Panc1 (cell line): ENCODE results near the gene CDK11A. TPM values are rescaled to one million over a fixed set of nuclear protein-coding genes. Genes with fewer than 3 reads are reported as not detected.

ENCODE experiments used
- ATAC-seq: fragments of 200-7000 bp; cut with Tn5 transposase; 2 replicates; pipeline ENCODE4 v1.9.1; 2020; ENCODE audit warnings: mild to moderate bottlenecking, moderate library complexity
- BruUV-seq: library from RNA; stranded (reverse); fragments of 400-500 nt; replicated peaks from 2 replicates; lab custom pipeline; 2021; lab: Mats Ljungman, UMichigan
- CTCF ChIA-PET: fragments of 300-600 bp; sonication (Branson Sonifier 250); formaldehyde crosslinking; loops from one replicate; lab custom pipeline; 2022; ENCODE audit warnings: antibody characterized with exemption; lab: Charles Lee
- POLR2A ChIA-PET: fragments of 300-600 bp; sonication (Branson Sonifier 250); formaldehyde crosslinking; loops from one replicate; lab custom pipeline; 2022; ENCODE audit warnings: antibody characterized with exemption; lab: Charles Lee
- DNase-seq: peaks from one replicate; pipeline ENCODE4 v3.0.0-alpha.2; 2010; ENCODE audit warnings: low read depth, low spot score
- H3K27ac ChIP-seq: 2 replicates; pipeline ENCODE4 v1.5.1; 2011; ENCODE audit warnings: mild to moderate bottlenecking, low read length, inconsistent platforms
- H3K27me3 ChIP-seq: fragments of 200-500 bp; sonication (Bioruptor generic); 2 replicates; pipeline ENCODE4 v1.6.0; 2014; ENCODE audit warnings: low read length, inconsistent platforms; ENCODE audit not compliant: control insufficient read depth, insufficient read depth
- H3K36me3 ChIP-seq: fragments of 200-500 bp; sonication (Bioruptor generic); 2 replicates; pipeline ENCODE4 v1.5.1; 2014; ENCODE audit warnings: inconsistent platforms, mild to moderate bottlenecking, low read length, moderate library complexity; ENCODE audit not compliant: control insufficient read depth, insufficient read depth
- H3K4me1 ChIP-seq: 2 replicates; pipeline ENCODE4 v1.5.1; 2011; ENCODE audit warnings: inconsistent platforms, mild to moderate bottlenecking, low read length, moderate library complexity; ENCODE audit not compliant: control insufficient read depth, insufficient read depth
- H3K4me3 ChIP-seq, 2 experiments: 2 replicates each; pipeline ENCODE4 v1.5.1; 2011 to 2012; ENCODE audit warnings: low read depth in 2 of 2, low read length in 2 of 2, mild to moderate bottlenecking in 2 of 2, inconsistent platforms in 1 of 2, moderate library complexity in 1 of 2
- H3K9me3 ChIP-seq: fragments of 200-500 bp; sonication (Bioruptor generic); 2 replicates; pipeline ENCODE4 v1.5.1; 2014; ENCODE audit warnings: low read depth, mild to moderate bottlenecking, inconsistent platforms, low read length, moderate library complexity; ENCODE audit not compliant: control insufficient read depth, insufficient read depth
- POLR2AphosphoS5 ChIP-seq: IDR thresholded peaks from 2 replicates; pipeline ENCODE4 v1.6.1; 2012; ENCODE audit warnings: mild to moderate bottlenecking, low read depth, low read length, moderate library complexity
- SIN3A ChIP-seq: IDR thresholded peaks from 2 replicates; pipeline ENCODE4 v1.6.1; 2012; ENCODE audit warnings: low read depth, mild to moderate bottlenecking, low read length, moderate library complexity, borderline replicate concordance; ENCODE audit not compliant: insufficient read depth
- TCF7L2 ChIP-seq: IDR thresholded peaks from 2 replicates; pipeline ENCODE4 v1.6.1; 2011; ENCODE audit warnings: mild to moderate bottlenecking, low read depth, low read length, inconsistent platforms
- in situ Hi-C: cut with HindIII; loops from 2 replicates; pipeline ENCODE4 v1.10.0; 2016; ENCODE audit warnings: low sequenced_read_pairs, low pct_unique_long_range_greater_than_20kb
- intact Hi-C: fragments of 100-400 bp; cut with micrococcal nuclease; formaldehyde crosslinking; loops from one replicate; pipeline ENCODE4 v1.10.0; 2022; ENCODE audit not compliant: unreplicated experiment
- total RNA-seq: library from RNA; stranded (reverse); gene quantifications from one replicate; pipeline ENCODE4 v1.2.1, GENCODE V29; 2021; ENCODE audit not compliant: unreplicated experiment
- TF ChIP-seq, protein P1 (sequence below): fragments of 450-650 bp; IDR thresholded peaks from 2 replicates; pipeline ENCODE4 v1.5.1; 2017; ENCODE audit warnings: mild to moderate bottlenecking
- TF ChIP-seq, protein P2 (sequence below), 2 experiments: IDR thresholded peaks; 2 replicates each; pipeline ENCODE4 v1.6.1; 2011 to 2012; ENCODE audit warnings: low read depth in 2 of 2, control low read depth in 1 of 2, low read length in 1 of 2, mild to moderate bottlenecking in 1 of 2, moderate library complexity in 1 of 2; ENCODE audit not compliant: insufficient read depth in 1 of 2

The CDK11A gene
- total RNA-seq, 1 experiment from 2014 or later = 83.6 TPM

DNA sequence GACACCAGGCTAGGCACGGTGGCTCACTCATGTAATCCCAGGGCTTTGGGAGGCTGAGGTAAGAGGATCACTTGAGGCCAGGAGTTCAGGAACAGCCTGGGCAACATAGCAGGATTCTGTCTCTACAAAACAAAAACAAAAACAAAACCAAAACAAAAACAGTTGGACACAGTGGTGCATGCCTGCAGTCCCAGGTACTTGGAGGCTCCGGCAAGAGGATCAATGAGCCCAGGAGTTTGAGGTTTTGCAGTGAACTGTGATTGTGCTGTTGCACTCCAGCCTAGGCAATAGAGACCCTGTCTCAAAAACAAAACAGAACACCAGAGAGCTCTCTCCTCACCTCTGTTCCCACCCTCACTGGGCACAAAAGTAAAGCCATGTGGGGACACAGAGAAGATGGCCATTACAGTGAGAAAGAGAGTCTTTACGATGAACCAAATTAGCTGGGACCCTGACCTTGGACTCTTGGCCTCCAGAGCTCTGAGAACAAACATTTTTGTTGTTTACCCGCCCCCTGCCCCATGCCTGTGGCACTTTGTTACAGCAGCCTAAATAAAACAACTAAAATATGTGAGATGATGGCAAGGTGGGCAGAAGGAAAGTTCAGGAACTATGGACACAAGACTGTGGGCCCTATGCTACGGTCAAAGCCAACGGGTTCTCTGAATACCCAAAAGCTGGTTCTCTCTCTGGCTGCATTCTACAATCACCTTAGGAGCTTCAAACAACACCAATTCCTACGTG is 44.3 kb upstream of the CDK11A start:
- TF ChIP-seq, protein P1, sequence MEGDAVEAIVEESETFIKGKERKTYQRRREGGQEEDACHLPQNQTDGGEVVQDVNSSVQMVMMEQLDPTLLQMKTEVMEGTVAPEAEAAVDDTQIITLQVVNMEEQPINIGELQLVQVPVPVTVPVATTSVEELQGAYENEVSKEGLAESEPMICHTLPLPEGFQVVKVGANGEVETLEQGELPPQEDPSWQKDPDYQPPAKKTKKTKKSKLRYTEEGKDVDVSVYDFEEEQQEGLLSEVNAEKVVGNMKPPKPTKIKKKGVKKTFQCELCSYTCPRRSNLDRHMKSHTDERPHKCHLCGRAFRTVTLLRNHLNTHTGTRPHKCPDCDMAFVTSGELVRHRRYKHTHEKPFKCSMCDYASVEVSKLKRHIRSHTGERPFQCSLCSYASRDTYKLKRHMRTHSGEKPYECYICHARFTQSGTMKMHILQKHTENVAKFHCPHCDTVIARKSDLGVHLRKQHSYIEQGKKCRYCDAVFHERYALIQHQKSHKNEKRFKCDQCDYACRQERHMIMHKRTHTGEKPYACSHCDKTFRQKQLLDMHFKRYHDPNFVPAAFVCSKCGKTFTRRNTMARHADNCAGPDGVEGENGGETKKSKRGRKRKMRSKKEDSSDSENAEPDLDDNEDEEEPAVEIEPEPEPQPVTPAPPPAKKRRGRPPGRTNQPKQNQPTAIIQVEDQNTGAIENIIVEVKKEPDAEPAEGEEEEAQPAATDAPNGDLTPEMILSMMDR = no peak
- TF ChIP-seq, protein P2, sequence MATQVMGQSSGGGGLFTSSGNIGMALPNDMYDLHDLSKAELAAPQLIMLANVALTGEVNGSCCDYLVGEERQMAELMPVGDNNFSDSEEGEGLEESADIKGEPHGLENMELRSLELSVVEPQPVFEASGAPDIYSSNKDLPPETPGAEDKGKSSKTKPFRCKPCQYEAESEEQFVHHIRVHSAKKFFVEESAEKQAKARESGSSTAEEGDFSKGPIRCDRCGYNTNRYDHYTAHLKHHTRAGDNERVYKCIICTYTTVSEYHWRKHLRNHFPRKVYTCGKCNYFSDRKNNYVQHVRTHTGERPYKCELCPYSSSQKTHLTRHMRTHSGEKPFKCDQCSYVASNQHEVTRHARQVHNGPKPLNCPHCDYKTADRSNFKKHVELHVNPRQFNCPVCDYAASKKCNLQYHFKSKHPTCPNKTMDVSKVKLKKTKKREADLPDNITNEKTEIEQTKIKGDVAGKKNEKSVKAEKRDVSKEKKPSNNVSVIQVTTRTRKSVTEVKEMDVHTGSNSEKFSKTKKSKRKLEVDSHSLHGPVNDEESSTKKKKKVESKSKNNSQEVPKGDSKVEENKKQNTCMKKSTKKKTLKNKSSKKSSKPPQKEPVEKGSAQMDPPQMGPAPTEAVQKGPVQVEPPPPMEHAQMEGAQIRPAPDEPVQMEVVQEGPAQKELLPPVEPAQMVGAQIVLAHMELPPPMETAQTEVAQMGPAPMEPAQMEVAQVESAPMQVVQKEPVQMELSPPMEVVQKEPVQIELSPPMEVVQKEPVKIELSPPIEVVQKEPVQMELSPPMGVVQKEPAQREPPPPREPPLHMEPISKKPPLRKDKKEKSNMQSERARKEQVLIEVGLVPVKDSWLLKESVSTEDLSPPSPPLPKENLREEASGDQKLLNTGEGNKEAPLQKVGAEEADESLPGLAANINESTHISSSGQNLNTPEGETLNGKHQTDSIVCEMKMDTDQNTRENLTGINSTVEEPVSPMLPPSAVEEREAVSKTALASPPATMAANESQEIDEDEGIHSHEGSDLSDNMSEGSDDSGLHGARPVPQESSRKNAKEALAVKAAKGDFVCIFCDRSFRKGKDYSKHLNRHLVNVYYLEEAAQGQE (IDR thresholded peaks at IDR 0.05; ENCODE audit: insufficient read depth in 1 of 2, low read depth in 2 of 2, low read length in 1 of 2) = no peak
- no peak for TF ChIP-seq TCF7L2
- no peak for TF ChIP-seq SIN3A
- no peak for TF ChIP-seq POLR2AphosphoS5
- intact Hi-C loops (no loop called here), in situ Hi-C loops (no loop called here)
- DNase-seq = no peak
- no peaks in the 10 kb centered on the region for H3K36me3 ChIP-seq
- H3K4me3 ChIP-seq = no peak overlapping the region
- H3K9me3 ChIP-seq = peaks cover 4% of the 10 kb centered on the region; the same call in 1 of the 2 replicates
- H3K27me3 ChIP-seq = no peaks in the 10 kb centered on the region
- BruUV-seq = no TSS peak
- no peak for ATAC-seq
- no peak overlapping the region for H3K27ac ChIP-seq
- H3K4me1 ChIP-seq = no peaks in the 10 kb centered on the region
- ChIA-PET CTCF (no interaction called here), POLR2A (no interaction called here)

DNA sequence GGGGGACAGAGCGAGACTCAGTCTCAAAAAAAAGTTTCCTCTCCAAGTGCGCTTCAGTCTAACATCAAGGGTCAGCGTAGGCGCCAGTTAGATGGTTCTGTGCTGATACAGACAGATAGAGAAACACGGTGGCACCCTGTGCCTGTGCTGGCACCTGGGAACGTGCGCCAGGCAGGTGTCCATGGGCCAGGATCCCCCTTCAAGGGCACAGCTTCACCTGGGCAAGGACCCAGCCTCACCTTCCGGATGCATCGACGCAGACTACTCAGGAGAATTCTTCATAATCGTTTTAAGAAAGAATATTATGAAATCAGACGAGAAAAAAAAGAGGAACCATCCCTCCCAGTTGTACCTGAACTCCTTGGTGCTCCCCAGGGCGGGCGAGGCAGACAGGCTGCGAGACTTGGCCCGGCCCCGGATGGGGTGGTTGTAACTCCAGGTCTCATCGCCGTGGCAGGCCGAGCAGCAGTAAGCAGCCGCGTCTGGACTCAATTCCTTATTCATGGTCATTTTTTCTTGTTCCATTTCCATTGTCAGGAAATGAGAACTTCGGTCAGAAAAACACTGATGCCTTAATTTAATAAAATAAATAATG is 40.8 kb upstream of the CDK11A start:
- no peaks in the 10 kb centered on the region for H3K4me1 ChIP-seq
- no peak overlapping the region for H3K27ac ChIP-seq
- DNase-seq (no peak), ATAC-seq (no peak)
- H3K27me3 ChIP-seq = no peaks in the 10 kb centered on the region
- ChIA-PET CTCF (no interaction called here), POLR2A (no interaction called here)
- intact Hi-C loops = no loop called here
- no peaks in the 10 kb centered on the region for H3K9me3 ChIP-seq
- no peak overlapping the region for H3K4me3 ChIP-seq
- peaks cover 4% of the 10 kb centered on the region; the same call in 1 of the 2 replicates for H3K36me3 ChIP-seq
- in situ Hi-C loops = no loop called here
- TF ChIP-seq, protein P1 = no peak
- TF ChIP-seq, protein P2 (IDR thresholded peaks at IDR 0.05; ENCODE audit: insufficient read depth in 1 of 2, low read depth in 2 of 2, low read length in 1 of 2) = no peak
- no peak for TF ChIP-seq SIN3A
- no peak for TF ChIP-seq TCF7L2
- TF ChIP-seq POLR2AphosphoS5 = no peak
- no TSS peak for BruUV-seq
